GM23248 (cell line): ENCODE measurements around the gene DUS2. TPM values are rescaled to one million over a fixed set of nuclear protein-coding genes. Genes with fewer than 3 reads are reported as not detected.

Experiments used
- DNase-seq: peaks from one replicate; pipeline ENCODE4 v3.0.0-alpha.2; 2015
- H2AFZ ChIP-seq: fragments of 200-600 bp; sonication (generic); 2 replicates; pipeline ENCODE4 v1.6.1; 2016; ENCODE audit warnings: antibody characterized with exemption
- H3F3A ChIP-seq: fragments of 200-600 bp; sonication (generic); 2 replicates; pipeline ENCODE4 v1.6.1; 2016; ENCODE audit warnings: mild to moderate bottlenecking, antibody characterized with exemption, mixed run types; ENCODE audit not compliant: insufficient read depth
- H3K27ac ChIP-seq: fragments of 200-600 bp; sonication (generic); 2 replicates; pipeline ENCODE4 v1.5.1; 2016; ENCODE audit warnings: mild to moderate bottlenecking
- H3K27me3 ChIP-seq: fragments of 200-600 bp; sonication (generic); replicated peaks from 2 replicates; pipeline ENCODE4 v1.6.1; 2016; ENCODE audit warnings: mild to moderate bottlenecking; ENCODE audit not compliant: insufficient read depth
- H3K36me3 ChIP-seq: fragments of 200-600 bp; sonication (generic); 2 replicates; pipeline ENCODE4 v1.6.1; 2016; ENCODE audit warnings: low read depth, mild to moderate bottlenecking
- H3K4me1 ChIP-seq: fragments of 200-600 bp; sonication (generic); 2 replicates; pipeline ENCODE4 v1.6.1; 2016; ENCODE audit warnings: mild to moderate bottlenecking; ENCODE audit not compliant: insufficient read depth
- H3K4me2 ChIP-seq: fragments of 200-600 bp; sonication (generic); one replicate; pipeline ENCODE4 v1.6.1; 2016; ENCODE audit warnings: mild to moderate bottlenecking; ENCODE audit not compliant: unreplicated experiment
- H3K4me3 ChIP-seq: fragments of 200-600 bp; sonication (generic); 2 replicates; pipeline ENCODE4 v1.5.1; 2016; ENCODE audit warnings: mild to moderate bottlenecking
- H3K79me2 ChIP-seq: fragments of 200-600 bp; sonication (generic); 2 replicates; pipeline ENCODE4 v1.6.1; 2016; ENCODE audit warnings: mild to moderate bottlenecking; ENCODE audit not compliant: insufficient read depth
- H3K9ac ChIP-seq: fragments of 200-600 bp; sonication (generic); 2 replicates; pipeline ENCODE4 v1.6.1; 2016; ENCODE audit warnings: mild to moderate bottlenecking
- H3K9me2 ChIP-seq: fragments of 200-600 bp; sonication (generic); 2 replicates; pipeline ENCODE4 v1.6.1; 2016; ENCODE audit warnings: mixed run types, mild to moderate bottlenecking, moderate library complexity; ENCODE audit not compliant: insufficient read depth
- H3K9me3 ChIP-seq: fragments of 200-600 bp; sonication (generic); one replicate; pipeline ENCODE4 v1.6.1; 2017; ENCODE audit warnings: low read depth
- H4K20me1 ChIP-seq: fragments of 200-600 bp; sonication (generic); 2 replicates; pipeline ENCODE4 v1.6.0; 2016; ENCODE audit not compliant: insufficient read depth
- EZH2 ChIP-seq: fragments of 200-600 bp; sonication (generic); IDR thresholded peaks from 2 replicates; pipeline ENCODE4 v1.6.1; 2018; ENCODE audit warnings: antibody characterized with exemption, mild to moderate bottlenecking; ENCODE audit not compliant: insufficient read depth, poor library complexity, severe bottlenecking
- EZH2phosphoT487 ChIP-seq: fragments of 200-600 bp; sonication (generic); IDR thresholded peaks from 2 replicates; pipeline ENCODE4 v1.6.1; 2018; ENCODE audit warnings: antibody characterized with exemption, moderate library complexity, mild to moderate bottlenecking, low read depth; ENCODE audit not compliant: insufficient read depth
- WGBS, 2 experiments: methylation state at CpG; one replicate each; pipeline ENCODE4 v1.1.6; 2015 to 2017; ENCODE audit warnings: low lambda C conversion rate in 2 of 2, low coverage in 1 of 2; ENCODE audit errors: missing lambda C conversion rate in 2 of 2; 5-methylcytosine and 5-hydroxymethylcytosine counted together
- in situ Hi-C: fragments of 300-500 bp; cut with MboI; formaldehyde crosslinking; loops from 2 replicates; pipeline ENCODE4 v1.15.0; 2020
- polyA plus RNA-seq: library from polyadenylated mRNA; unstranded; fragments of >200 nt; fragmentation: Nextera tagmentation; extraction: Ambion mirVana; gene quantifications from 2 replicates; pipeline ENCODE4 v1.2.1, GENCODE V29; 2016
- total RNA-seq: library from RNA; depleted of rRNA; stranded (reverse); fragments of >200 nt; shearing (Covaris generic); gene quantifications from 2 replicates; pipeline ENCODE4 v1.2.3, GENCODE V29; 2014

Gene DUS2
- total and polyA plus RNA-seq, 2 experiments from 2014 or later, result 14.0 to 18.4 TPM

GRCh38 chr16:68087688-68088087 is 64.6 kb downstream of the DUS2 start:
- Histone ChIP-seq H3K9me3 (no peaks in the 10 kb centered on the region), H3K36me3 (no peaks in the 10 kb centered on the region), H3K27ac (no peak overlapping the region), H4K20me1 (no peaks in the 10 kb centered on the region), H3K79me2 (peaks cover 71% of the 10 kb centered on the region), H3K4me2 (peak overlapping the region; percentile 95), H3K27me3 (no peaks in the 10 kb centered on the region), H3F3A (peaks cover 29% of the 10 kb centered on the region), H3K9ac (peak overlapping the region; percentile 90; the same call in 1 of the 2 replicates), H2AFZ (no peak overlapping the region), H3K9me2 (no peaks in the 10 kb centered on the region), H3K4me1 (peaks cover 35% of the 10 kb centered on the region), H3K4me3 (peak overlapping the region; percentile 95)
- 80% methylated on average over 2 of the region's 2 CpGs for WGBS, 2 experiments
- DNase-seq, result no peak
- TF ChIP-seq EZH2phosphoT487, result no peak
- no peak for TF ChIP-seq EZH2
- in situ Hi-C loops, result no loop called here

- no peaks in the 10 kb centered on the region for H3K36me3 ChIP-seq
- H2AFZ ChIP-seq, result no peak overlapping the region
- no peaks in the 10 kb centered on the region for H4K20me1 ChIP-seq
- in situ Hi-C loops, result no loop called here
- no peak overlapping the region for H3K4me2 ChIP-seq
- no peak for TF ChIP-seq EZH2phosphoT487
- no peak for TF ChIP-seq EZH2
- no peaks in the 10 kb centered on the region for H3K9me2 ChIP-seq
- DNase-seq, result no peak
- no peaks in the 10 kb centered on the region for H3K27me3 ChIP-seq
- 92 to 93% methylated on average over 9 of the region's 9 CpGs for WGBS, 2 experiments
- no peaks in the 10 kb centered on the region for H3K9me3 ChIP-seq
- H3K27ac ChIP-seq, result no peak overlapping the region
- H3K4me1 ChIP-seq, result peaks cover 35% of the 10 kb centered on the region
- H3K79me2 ChIP-seq, result peaks cover 78% of the 10 kb centered on the region
- no peak overlapping the region for H3K9ac ChIP-seq
- peaks cover 29% of the 10 kb centered on the region for H3F3A ChIP-seq
- H3K4me3 ChIP-seq, result no peak overlapping the region
These were observed 65.3 kb downstream of the DUS2 start for GRCh38 chr16:68088130-68088972.

GRCh38 chr16:68089067-68089466 is 66.0 kb downstream of the DUS2 start:
- Histone ChIP-seq H3K9me3 (no peaks in the 10 kb centered on the region), H3K27me3 (no peaks in the 10 kb centered on the region), H3K4me3 (no peak overlapping the region), H3K79me2 (peaks cover 85% of the 10 kb centered on the region), H3K9ac (no peak overlapping the region), H4K20me1 (no peaks in the 10 kb centered on the region), H2AFZ (no peak overlapping the region), H3K36me3 (no peaks in the 10 kb centered on the region), H3K4me1 (peaks cover 38% of the 10 kb centered on the region), H3K27ac (no peak overlapping the region), H3F3A (peaks cover 37% of the 10 kb centered on the region), H3K9me2 (no peaks in the 10 kb centered on the region), H3K4me2 (no peak overlapping the region)
- no peak for TF ChIP-seq EZH2
- TF ChIP-seq EZH2phosphoT487, result no peak
- 95 to 98% methylated on average over 4 of the region's 4 CpGs for WGBS, 2 experiments
- no peak for DNase-seq
- in situ Hi-C loops, result no loop called here

- H3K9me3 ChIP-seq, result no peaks in the 10 kb centered on the region
- H3K9ac ChIP-seq, result no peak overlapping the region
- no peak overlapping the region for H3K4me3 ChIP-seq
- no peaks in the 10 kb centered on the region for H3K36me3 ChIP-seq
- peaks cover 40% of the 10 kb centered on the region for H3K4me1 ChIP-seq
- TF ChIP-seq EZH2, result no peak
- no peak for TF ChIP-seq EZH2phosphoT487
- H3K79me2 ChIP-seq, result peaks cover 95% of the 10 kb centered on the region
- H3K27me3 ChIP-seq, result no peaks in the 10 kb centered on the region
- H2AFZ ChIP-seq, result no peak overlapping the region
- no peak for DNase-seq
- no peak overlapping the region for H3K4me2 ChIP-seq
- in situ Hi-C loops, result no loop called here
- H4K20me1 ChIP-seq, result no peaks in the 10 kb centered on the region
- no peaks in the 10 kb centered on the region for H3K9me2 ChIP-seq
- 85 to 92% methylated on average over 3 of the region's 3 CpGs for WGBS, 2 experiments
- peaks cover 43% of the 10 kb centered on the region for H3F3A ChIP-seq
- no peak overlapping the region for H3K27ac ChIP-seq
These were observed 67.0 kb downstream of the DUS2 start for GRCh38 chr16:68090130-68090529.
